HG03520 (cell line): ENCODE data around the gene OGFR.

ENCODE experiments used
- ATAC-seq: cut with Tn5 transposase; IDR thresholded peaks from one replicate; pipeline ENCODE4 v1.9.1; 2021; ENCODE audit warnings: mild to moderate bottlenecking, moderate library complexity; ENCODE audit not compliant: unreplicated experiment

OGFR gene

DNA sequence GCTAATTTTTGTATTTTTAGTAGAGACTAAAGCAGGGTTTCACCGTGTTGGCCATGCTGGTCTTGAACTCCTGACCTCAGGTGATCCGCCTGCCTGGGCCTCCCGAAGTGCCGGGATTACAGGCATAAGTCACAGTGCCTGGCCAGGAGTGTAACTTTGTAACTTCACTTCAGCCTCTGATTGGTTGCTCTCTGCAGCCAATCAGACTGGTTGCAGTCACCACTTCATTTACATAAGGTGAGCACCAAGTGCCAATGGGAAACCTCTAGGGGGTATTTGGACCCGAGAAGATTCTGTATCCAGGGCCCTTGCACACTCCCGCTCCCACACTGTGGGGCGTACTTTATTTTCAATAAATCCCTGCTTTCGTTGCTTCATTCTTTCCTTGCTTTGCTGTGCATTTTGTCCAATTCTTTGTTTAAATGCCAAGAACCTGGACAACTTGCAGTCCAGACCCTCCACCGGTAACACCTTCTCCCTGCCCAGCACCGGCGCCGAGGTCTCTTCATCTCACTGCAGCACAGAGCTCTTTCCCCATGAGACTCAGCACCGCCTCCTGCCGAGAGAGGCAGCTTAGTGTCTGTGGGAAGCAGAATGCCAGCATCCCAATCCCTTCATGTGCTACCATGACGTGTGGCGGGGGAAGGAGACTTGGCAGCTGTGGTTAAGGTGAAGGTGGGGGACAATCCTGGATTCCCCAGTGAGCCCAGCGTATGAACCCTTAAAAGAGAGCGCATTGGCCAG, 22.3 kb upstream of the OGFR start:
- ATAC-seq: no peak

DNA sequence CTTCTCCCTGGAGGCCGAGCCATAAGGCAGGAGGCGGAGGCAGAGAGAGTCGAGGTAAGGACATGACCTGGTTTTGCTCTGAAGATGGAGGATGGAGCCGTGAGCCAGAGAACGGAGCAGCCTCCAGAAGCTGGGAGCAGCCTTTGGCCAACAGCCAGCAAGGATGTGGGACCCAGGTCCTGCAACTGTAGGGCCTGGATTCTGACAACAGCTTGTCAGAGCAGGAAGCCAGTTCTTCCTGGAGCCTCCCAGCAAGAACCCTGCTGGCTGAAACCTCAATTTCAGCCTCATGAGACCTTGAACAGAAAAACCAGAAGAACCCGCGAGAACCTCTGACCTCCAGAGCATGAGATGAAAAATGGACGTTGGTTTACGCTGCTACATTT, 21.7 kb upstream of the OGFR start:
- ATAC-seq: no peak

DNA sequence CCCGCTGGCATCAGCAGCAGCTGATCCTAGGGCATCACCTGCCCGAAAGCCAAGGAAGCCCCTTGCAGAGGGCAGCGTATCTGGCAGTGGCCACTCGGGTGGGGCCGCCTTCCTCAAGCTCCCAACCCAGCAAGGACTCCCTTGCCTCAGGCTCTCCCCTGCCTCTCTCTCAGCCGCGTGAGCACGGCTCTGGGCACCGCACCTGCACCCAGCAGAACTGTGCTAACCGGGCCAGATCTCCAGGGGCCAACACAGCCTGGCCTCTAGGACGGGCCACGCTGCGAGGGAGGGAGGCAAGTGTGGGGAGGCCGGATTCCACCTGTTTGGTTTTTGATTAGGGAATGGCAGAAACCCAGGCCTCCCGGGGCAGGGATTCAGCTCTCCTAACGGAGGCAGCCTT, 20.1 kb upstream of the OGFR start:
- no peak for ATAC-seq

DNA sequence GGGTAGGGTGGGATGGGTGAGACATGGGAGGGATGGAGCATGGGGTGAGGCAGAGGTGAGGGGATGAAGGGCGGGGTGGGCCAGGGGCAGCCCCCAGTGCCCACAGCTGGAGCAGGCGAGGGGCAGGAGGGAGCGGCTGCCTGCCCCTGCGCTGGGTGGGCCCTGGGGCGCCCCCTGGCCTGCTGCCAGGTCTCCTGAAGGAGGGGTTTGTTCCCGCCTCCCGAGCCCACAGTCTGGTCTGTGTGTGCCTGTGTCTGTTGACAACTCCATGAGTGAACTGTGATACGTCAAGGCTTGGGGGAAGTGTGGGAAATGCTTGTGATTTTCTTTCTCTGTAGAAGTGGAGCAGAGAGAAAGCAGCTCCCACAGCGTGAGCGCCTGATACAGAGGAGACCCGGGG, 19.2 kb upstream of the OGFR start:
- ATAC-seq: no peak

DNA sequence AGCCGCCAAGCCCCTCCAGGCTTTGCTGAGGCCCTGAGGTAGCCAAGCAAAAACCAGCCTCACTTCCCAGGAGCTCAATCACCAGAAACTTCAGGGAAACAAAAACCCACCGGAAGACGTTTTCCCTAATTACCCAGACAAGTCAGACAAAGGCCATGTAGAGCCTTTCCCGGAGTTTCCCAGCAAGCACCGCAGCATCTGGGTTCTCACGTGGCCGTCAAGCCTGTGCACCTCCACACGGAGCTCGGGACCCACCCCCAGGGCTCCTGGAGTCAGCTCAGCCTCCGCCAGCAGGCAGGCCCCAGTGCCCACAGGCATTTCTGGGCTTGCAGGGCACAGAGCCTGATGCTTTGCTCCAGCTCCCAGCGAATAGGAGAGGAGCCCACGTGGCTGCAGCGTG, 18.5 kb upstream of the OGFR start:
- no peak for ATAC-seq

DNA sequence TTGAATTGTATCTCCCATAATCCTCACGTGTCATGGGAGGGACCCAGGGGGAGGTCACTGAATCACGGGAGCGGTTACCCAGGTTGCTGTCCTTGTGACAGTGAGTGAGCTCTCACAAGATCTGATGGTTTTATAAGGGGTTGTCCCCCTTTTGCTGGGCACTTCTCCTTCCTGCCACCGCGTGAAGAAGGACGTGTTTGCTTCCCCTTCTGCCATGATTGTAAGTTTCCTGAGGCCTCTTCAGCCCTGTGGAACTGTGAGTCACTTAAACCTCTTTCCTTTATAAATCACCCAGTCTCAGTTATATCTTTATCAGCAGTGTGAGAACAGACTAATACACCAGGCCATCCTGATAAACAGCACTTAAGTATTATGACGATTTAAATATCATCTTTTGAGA, 17.3 kb upstream of the OGFR start:
- ATAC-seq: no peak

DNA sequence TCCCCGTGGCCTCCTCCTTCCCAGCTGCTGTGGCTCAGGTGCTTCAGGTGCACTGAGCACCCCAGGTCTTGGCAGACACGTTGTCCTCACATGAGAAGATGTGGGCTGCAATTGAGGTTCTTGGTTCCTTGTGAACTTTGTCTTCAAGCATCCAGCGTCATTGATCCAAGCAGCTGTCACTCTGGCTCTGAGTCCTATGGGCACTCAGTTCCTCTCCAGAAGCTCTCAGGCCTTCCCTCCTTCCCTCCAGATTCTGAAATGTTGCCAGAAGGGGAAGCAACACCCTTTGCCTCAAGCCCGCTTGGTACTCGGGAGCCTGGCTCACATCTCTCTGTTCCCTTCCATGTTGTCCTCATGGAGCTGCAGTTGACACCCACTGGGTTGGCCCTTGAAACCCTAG, 16.8 kb upstream of the OGFR start:
- ATAC-seq: no peak

DNA sequence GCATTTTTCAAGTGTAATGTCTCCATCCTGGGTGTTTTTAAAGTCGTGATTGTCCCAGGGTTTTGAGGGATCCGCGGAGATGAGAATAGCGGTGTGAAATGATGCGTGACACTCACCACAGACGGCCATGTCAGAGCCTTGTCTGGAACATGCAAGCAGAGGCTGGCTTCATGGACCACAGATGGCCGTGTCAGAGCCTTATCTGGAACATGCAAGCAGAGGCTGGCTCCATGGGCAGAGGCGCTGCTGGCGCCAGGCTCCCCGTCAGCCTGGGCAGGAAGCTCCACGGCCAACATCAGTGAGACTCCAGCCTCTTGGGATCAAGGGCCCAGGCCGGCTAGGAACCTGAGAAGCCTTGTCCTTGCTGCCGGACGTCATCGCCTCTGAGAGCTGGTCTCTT, 16.0 kb upstream of the OGFR start:
- ATAC-seq: no peak

DNA sequence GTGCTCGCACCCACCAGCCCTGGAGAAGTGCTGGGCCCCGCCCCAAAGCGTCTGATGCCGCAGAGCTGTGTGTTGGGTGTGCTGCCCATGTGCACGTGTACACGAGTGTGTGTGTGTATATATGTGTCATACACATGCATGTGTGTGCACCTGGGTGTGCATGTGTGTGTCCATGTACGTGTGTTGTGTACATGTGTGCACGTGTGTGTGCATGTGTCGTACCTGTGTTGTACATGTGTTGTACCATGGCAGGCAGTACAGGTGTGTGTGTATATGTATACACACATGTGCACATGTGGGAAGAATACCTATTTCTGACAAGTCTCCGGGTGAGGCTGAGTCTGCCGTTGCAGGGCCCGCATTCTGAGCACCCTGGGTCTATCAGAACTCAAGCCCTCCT, 14.6 kb upstream of the OGFR start:
- ATAC-seq: no peak

DNA sequence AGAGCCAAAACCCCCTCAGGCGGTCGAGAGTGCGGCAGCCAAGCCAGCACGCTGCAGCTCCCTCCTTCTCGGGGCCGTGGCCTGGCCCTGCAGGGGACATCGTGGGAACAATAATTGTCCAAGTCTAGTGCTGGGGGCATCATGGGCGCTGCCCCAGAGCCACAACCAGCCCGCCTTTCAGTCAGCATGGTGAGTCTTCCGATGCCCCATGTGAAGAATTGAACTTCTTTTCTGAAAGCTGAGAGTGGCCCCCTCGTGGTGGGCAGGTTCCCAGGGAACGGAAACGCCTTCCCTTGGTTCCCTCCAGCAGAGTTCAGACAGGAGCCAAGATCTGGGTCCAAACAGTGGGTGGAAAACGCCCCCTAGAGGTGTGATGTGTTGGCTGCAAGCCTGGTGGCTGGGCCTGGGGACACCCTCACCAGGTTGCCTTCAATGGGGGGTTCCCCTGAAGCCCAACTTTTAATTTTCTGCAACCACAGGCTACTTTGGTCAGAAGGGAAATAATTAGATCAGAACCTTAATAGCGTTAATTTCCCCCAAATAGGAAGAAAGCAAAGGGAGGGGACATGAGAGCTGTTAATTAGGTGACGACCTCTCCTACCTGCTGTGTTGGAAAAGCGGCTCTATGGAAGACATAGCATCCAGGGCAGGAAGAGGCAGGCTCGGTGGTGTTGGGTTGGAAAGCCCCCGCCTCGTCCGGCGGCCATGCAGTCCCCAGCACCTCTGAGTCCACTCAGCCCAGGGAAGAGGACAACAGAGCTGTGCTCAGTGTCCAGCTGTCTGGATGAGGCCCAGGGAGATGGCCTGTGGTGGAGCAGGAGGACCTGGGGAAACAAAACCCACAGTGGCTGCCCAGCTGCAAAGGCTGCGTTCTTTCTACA, 13.1 kb upstream of the OGFR start:
- no peak for ATAC-seq

DNA sequence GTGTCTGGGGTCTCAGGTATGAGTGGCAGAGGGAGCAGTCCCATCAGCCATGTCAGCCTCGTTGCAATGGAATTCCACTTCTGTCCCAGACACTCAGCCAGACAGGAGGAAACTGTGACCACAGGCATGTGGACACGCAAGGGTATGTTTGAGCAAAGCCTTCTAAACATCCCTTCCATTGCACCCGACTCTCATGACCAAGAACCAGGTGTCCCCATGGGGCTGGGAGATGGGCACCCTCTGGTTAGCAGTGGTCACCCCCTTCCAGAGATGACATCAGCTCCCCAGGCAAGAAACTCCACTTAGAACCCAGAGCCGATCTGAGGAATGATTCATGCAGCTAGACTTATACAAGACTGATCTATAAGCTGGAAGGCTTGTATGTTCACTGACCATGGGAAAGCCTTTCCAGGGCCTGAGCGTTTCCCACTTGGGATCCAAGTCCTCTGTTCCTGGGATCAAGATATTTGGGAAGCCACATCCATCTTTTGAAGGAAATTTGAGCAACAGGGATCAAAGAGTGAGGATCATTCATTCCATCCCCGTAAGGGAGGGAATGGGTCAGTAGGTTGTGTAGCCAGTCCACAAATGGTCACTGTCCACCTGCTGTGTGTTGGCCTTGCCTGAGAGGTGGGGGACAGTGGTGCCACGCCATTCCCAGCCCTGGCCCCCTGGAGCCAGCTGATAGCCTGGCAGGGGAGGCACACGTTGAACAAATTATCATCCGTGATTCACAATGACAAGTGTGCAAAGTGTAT, 12.3 kb upstream of the OGFR start:
- no peak for ATAC-seq

DNA sequence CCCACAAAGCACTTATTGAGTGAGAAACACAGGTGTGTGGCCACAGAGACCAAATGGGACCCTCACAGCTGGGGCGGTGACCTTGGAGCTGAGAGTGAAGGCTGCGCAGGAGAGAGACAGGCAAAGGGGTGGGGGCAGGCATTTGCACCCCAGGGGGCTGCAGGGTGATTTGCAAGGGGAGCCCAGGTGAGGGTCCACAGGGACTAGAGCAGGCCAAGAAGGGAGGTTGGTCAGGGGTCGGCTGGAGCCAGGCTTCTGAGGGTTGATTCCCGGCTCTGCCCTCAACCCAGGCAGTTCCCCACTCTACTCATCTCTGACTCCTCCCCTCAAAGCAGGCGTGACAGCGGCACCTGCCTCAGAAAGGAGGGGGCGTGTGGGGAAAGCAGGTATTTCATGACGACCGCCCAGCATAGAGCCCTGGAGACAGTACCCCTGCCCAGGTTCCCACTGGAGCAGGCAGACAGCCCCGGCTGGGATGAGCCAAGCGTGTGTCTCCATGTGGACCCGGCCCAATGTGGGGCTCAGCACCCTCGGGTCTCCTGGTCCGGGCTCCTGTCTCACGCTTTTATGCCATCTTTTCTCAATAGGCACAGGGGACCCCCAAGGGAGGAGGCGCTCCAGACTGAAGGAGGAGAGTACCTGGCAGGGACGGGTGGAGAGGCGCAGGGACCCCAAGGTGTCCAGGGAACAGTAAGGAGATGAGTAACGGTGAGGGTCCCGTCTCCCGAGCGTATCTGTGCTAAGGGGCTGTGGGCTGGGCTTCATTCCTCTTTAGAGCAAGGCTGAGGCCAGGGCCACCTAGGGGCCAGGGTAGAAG, 11.5 kb upstream of the OGFR start:
- ATAC-seq: no peak

DNA sequence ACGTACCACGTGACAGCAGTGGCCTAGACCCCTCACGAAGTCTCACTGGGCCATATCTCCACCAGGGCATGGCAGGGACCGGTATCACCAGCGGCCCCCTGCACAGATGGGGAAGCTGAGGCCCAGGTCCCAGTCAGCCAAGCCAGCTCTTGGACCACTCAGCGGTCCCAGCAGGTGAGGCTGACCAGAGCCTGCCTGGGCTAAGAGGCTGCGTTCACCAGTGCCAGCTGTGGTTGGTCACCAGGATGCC, 11.0 kb upstream of the OGFR start:
- no peak for ATAC-seq

DNA sequence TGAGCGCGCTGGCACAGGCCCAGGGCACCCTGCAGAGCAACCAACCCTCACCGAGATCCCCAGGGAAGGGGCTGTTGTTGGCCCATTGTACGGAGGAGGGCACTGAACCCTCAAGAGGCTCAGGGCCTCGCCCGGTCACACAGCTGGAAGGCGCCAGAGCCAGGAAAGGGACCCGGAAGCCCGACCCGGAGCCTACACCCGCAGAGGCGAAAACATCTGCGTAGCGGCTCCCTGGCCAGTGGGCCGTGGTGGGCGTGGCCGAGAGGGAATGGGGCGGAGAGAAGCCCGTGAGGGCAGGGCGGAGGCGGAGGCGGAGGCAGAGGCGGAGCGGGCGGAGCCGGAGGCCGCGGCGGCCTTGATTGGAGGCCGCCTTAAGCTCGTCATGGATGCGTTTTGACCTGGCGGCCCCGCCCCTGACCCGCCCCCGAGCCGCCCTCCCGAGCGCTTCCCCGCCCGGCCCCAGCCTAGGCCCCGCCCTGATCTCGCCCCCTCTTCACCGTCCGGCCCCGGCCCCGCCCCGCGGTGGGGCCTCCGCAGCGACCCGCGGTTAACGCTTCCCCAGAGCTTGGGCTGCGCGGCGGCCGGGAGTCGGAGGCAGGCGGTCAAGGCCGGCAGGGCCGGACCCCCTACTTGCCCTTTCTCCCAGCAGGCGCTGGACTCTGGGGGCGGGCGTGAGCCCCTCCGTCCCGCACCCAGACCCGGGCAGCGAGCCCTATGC, 10.5 kb upstream of the OGFR start:
- peak; percentile 64 for ATAC-seq

DNA sequence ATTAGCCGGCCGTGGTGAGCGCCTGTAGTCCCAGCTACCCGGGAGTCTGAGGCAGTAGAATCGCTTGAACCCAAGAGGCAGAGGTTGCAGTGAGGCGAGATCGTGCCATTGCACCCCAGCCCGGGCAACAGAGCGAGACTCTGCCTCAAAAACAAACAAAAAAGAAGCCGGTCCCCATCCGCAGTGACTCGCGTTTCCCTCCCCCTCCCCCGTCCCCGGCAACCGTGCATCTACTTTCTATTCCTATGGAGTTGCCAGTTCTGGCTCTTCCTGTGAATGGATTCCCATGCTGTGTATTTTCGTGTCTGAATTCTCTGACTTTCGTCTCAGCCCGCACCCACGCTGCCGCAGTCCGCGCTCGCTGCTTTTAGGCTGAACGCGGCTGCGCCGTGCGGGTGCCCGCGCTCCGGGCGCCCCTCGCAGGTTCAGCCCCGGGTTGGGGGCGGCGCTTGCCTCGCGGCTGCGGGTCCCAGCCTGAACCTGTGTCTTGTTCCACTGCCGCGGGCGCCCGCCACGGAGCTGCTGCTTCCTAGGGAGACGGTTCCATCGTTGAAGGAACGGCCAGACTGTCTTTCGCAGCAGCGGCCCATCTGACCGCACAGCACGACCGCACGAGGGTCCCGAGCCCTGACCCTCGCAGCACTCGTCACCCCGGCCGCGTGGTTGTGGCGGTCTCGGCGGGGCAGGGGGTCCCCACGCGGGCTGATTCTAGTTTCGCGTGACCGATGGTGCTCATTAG, 9.4 kb upstream of the OGFR start:
- ATAC-seq: no peak

DNA sequence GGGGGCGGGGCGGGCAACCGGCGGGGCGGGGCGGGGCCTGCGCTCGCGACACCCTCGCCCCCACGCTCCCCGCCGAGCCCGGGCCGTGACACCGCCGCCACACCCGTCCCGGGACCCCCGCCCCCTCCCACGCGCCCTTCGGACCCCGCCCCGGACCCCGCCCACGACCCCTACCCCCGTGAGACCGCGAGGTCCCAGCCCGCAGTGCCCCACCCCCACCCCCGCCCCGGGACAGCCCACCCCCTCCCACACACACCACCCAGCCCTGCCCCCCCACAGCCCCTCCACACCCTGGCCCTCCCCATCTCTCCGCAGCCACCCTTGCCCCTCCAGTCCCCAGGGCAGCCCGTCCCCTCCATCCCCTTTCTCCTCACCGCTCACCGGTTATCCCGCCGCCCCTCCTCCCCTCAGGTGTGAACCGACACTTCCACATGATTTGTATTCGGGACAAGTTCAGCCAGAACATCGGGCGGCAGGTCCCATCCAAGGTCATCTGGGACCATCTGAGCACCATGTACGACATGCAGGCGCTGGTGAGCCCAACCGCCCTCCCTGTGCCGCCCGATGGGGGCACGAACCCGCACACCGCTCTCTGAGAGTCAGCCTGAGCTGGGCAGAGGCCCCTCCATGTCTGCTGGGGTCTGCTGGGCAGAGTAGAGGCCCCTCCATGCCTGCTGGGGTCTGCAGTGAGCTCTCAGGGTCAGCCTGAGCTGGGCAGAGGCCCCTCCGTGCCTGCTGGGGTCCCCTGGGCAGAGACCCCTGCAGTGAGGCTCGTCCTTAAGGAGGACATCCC, 7.7 kb upstream of the OGFR start:
- no peak for ATAC-seq

DNA sequence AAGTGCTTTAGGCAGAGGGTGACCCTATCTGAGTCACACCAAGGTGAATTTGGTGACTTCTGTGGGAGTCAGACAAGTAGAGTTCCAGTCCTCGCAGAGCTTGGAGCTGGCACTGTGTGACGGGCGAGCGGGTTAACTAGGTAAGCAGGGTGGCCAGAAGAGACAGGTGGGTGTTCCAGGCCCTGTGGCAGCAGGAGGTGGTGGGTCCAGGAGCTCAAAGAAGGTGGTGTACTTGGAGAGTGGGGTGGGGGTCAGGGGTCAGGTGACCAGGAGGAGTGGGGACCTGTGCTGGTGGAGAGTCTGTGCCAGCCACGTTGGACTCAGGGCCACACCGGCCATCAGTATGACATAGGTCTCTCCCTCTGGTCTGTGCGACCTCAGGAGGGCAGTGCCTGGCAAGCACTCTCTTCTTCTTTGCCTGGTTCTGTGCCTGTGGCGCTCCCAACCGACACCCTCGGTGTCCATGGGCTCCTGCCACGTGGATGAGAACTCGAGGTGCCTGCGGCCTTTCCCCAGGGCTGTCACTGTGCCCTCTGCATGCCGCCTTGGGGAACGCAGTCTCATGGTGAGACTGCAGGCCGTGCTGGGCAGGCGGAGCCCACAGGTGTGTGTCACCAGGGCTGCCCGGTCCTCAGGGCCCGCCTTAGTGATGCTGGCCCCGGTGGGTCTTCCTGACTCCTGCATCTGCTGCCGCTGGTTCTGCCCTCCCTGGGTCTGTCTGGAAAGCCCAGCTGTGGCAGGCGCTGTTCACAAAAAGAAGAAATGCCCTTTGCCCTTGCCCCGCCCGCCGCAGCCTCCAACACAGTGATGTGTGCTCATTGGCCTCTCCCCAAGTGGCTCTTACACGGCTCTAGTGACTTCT, 6.7 kb upstream of the OGFR start:
- no peak for ATAC-seq

DNA sequence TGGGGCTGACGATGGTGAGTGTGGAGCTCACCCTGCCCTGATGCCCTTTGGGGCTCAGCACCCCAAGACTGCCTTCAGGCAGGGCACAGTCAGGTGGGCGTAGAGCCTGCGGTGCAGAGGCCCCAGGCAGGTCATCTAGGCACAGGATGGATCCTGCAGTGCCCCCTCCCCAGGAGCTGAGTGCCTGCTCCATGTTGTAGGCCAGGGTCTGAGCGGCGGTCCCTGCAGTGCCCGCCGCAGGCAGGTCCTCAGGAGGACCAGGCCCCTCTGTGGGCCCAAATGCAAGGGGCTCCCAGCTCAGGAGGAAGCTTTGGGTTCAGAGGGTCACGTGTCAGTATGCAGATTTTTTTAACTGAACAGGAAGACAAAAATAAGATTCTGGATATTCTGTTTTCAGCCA, 5.6 kb upstream of the OGFR start:
- no peak for ATAC-seq
